ENCODE results near the gene TRAK2. TPM values are rescaled to one million over a fixed set of nuclear protein-coding genes. Genes with fewer than 3 reads are reported as not detected.

TRAK2 gene
- total and polyA plus RNA-seq, 9 of the 15 experiments (the other 6 are each of a cell fraction or from before 2014, with no cell fraction given) = 3.4 to 10.4 (median 7.3) TPM

DNA sequence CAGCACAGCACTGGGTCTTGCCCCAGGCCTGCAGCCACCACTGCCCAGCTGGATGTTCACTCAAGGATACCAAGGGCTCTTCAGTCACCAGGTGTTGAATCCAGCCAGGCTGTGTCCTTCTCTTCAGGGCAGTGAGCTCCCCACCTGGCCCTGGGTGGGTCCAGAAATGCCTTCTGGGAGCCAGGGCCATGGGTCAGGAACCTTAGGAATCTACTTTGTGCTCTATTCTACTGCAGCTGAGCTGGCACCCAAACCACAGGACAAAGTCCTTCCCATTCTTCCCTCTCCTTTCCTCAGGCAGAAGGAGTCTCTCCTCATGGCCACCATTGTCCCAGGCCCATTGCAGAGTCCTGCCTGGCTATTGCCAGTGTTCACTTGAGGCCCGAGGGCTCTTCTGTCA lies 13.3 kb upstream of the TRAK2 start:
- 29% methylated on average over 1 of the region's 1 CpG for WGBS (ENCODE audit: insufficient coverage, low coverage, missing lambda C conversion rate)
- intact Hi-C loops (cut with micrococcal nuclease) = no loop called here
- Histone ChIP-seq H3K4me2 (ENCODE audit: insufficient read depth, low read length) (no peak overlapping the region), H3K9me3 (replicated peaks; ENCODE audit: control insufficient read depth, insufficient read depth, low read depth, low read length) (no peaks in the 10 kb centered on the region), H4K20me1 (replicated peaks; ENCODE audit: control insufficient read depth, insufficient read depth, low read length) (no peaks in the 10 kb centered on the region), H3K27me3 (ENCODE audit: control insufficient read depth in 2 of 2, insufficient read depth in 2 of 2, low read length in 2 of 2) (no peaks in the 10 kb centered on the region), H3K9me1 (ENCODE audit: control insufficient read depth, insufficient read depth, low read length) (no peaks in the 10 kb centered on the region), H3K4me1 (replicated peaks in 1 of 2; ENCODE audit: control insufficient read depth in 2 of 2, insufficient read depth in 2 of 2, low read length in 2 of 2) (no peaks in the 10 kb centered on the region), H3K27ac (ENCODE audit: extremely low read depth, low read depth, low read length) (no peak overlapping the region), H3K4me3 (no peak overlapping the region), H3K36me3 (ENCODE audit: control insufficient read depth, insufficient read depth, low read length) (no peaks in the 10 kb centered on the region), H3K9ac (ENCODE audit: insufficient read depth in 1 of 2, low read depth in 2 of 2, low read length in 2 of 2) (no peak overlapping the region), H3K79me2 (ENCODE audit: control insufficient read depth, insufficient read depth, low read length) (no peaks in the 10 kb centered on the region), H2AFZ (ENCODE audit: low read depth, low read length) (no peak overlapping the region)
- no TSS peak for BruUV-seq (replicated peaks)
- ATAC-seq = no peak
- no peak for DNase-seq (ENCODE audit: extremely low read depth in 1 of 4, low spot score in 3 of 4)
- POLR2A ChIA-PET = no interaction called here
- no peak for TF ChIP-seq YBX1 (IDR thresholded peaks at IDR 0.05)
- TF ChIP-seq NR2F6 (CRISPR knock-in tag; IDR thresholded peaks at IDR 0.05) = no peak
- TF ChIP-seq, protein P1, sequence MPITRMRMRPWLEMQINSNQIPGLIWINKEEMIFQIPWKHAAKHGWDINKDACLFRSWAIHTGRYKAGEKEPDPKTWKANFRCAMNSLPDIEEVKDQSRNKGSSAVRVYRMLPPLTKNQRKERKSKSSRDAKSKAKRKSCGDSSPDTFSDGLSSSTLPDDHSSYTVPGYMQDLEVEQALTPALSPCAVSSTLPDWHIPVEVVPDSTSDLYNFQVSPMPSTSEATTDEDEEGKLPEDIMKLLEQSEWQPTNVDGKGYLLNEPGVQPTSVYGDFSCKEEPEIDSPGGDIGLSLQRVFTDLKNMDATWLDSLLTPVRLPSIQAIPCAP (CRISPR knock-in tag; IDR thresholded peaks at IDR 0.05; ENCODE audit: borderline replicate concordance) = no peak
- TF ChIP-seq SPI1 (IDR thresholded peaks at IDR 0.05; ENCODE audit: borderline replicate concordance, low read depth, low read length) = no peak
- TF ChIP-seq NCOR1 (IDR thresholded peaks at IDR 0.05) = no peak
- no peak for TF ChIP-seq CC2D1A (IDR thresholded peaks at IDR 0.05)
- TF ChIP-seq HOXB6 (CRISPR knock-in tag; IDR thresholded peaks at IDR 0.05; ENCODE audit: borderline replicate concordance) = no peak
- TF ChIP-seq, protein P2, sequence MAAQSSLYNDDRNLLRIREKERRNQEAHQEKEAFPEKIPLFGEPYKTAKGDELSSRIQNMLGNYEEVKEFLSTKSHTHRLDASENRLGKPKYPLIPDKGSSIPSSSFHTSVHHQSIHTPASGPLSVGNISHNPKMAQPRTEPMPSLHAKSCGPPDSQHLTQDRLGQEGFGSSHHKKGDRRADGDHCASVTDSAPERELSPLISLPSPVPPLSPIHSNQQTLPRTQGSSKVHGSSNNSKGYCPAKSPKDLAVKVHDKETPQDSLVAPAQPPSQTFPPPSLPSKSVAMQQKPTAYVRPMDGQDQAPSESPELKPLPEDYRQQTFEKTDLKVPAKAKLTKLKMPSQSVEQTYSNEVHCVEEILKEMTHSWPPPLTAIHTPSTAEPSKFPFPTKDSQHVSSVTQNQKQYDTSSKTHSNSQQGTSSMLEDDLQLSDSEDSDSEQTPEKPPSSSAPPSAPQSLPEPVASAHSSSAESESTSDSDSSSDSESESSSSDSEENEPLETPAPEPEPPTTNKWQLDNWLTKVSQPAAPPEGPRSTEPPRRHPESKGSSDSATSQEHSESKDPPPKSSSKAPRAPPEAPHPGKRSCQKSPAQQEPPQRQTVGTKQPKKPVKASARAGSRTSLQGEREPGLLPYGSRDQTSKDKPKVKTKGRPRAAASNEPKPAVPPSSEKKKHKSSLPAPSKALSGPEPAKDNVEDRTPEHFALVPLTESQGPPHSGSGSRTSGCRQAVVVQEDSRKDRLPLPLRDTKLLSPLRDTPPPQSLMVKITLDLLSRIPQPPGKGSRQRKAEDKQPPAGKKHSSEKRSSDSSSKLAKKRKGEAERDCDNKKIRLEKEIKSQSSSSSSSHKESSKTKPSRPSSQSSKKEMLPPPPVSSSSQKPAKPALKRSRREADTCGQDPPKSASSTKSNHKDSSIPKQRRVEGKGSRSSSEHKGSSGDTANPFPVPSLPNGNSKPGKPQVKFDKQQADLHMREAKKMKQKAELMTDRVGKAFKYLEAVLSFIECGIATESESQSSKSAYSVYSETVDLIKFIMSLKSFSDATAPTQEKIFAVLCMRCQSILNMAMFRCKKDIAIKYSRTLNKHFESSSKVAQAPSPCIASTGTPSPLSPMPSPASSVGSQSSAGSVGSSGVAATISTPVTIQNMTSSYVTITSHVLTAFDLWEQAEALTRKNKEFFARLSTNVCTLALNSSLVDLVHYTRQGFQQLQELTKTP (IDR thresholded peaks at IDR 0.05; ENCODE audit: low read depth in 1 of 2, partially characterized antibody in 2 of 2) = no peak
- no peak for FAIRE-seq
- in situ Hi-C loops (cut with MboI) = no loop called here
- CTCF ChIA-PET (ENCODE audit: low intra/inter-chr PET ratio) = no interaction called here

All from K562 (cell line).